Stimulated activated CD8-positive, alpha-beta memory T cell treated with anti-CD3 and anti-CD28 coated beads, Interleukin-4, amount 100 ng/mL, for 24 hours (primary cell): Measurements from ENCODE around the gene OR5H1.
"Not testable (repeated sequence)": the region's sequence is repeated elsewhere in the genome, so short reads cannot be mapped to it uniquely, and the experiment has no call there.

Experiments used
- DNase-seq: peaks from one replicate; pipeline ENCODE4 v3.0.0-alpha.2; 2020; ENCODE audit warnings: low read depth

The OR5H1 gene

GRCh38 chr3:98130421-98130820, at the start of gene OR5H1:
OR5H1 (plus strand) TSS chr3:98130721; CDS start chr3:98132698, 1,977 bp downstream.
- DNase-seq, result no peak

GRCh38 chr3:98086873-98087272, 43.6 kb upstream of the OR5H1 start, which contains the start of gene OR5AC2:
OR5AC2 (plus strand) TSS chr3:98087173; CDS start chr3:98087173, 0 bp downstream.
- DNase-seq, result no peak

GRCh38 chr3:98095882-98096281, 34.6 kb upstream of the OR5H1 start:
- DNase-seq, result no peak

- DNase-seq, result no peak
Observed at GRCh38 chr3:98099848-98100247, 30.7 kb upstream of the OR5H1 start.

GRCh38 chr3:98108162-98108561, 22.4 kb upstream of the OR5H1 start:
- no peak for DNase-seq

- DNase-seq, result no peak
Observed at GRCh38 chr3:98109807-98110549, 20.5 kb upstream of the OR5H1 start.

- no peak for DNase-seq
Observed at GRCh38 chr3:98110550-98110908, 20.0 kb upstream of the OR5H1 start.

GRCh38 chr3:98114264-98114663, 16.3 kb upstream of the OR5H1 start:
- DNase-seq, result no peak

- no peak for DNase-seq
Observed at GRCh38 chr3:98115717-98116116, 14.8 kb upstream of the OR5H1 start.

- DNase-seq, result no peak
Observed at GRCh38 chr3:98136631-98137030, 6.1 kb downstream of the OR5H1 start.

GRCh38 chr3:98137826-98138557, 7.5 kb downstream of the OR5H1 start:
- DNase-seq, result not testable (repeated sequence)

GRCh38 chr3:98140531-98140930, 10.0 kb downstream of the OR5H1 start:
- DNase-seq, result no peak

GRCh38 chr3:98147179-98147578, 16.7 kb downstream of the OR5H1 start, which contains the start of gene OR5H14:
OR5H14 (plus strand) TSS chr3:98147479; CDS start chr3:98149386, 1,907 bp downstream.
- no peak for DNase-seq

- DNase-seq, result no peak
Observed at GRCh38 chr3:98148751-98149150, 18.2 kb downstream of the OR5H1 start.

GRCh38 chr3:98149456-98149855, 18.9 kb downstream of the OR5H1 start:
- DNase-seq, result not testable (repeated sequence)

GRCh38 chr3:98151241-98151640, 20.7 kb downstream of the OR5H1 start:
- no peak for DNase-seq

- no peak for DNase-seq
Observed at GRCh38 chr3:98166396-98166795, 35.9 kb downstream of the OR5H1 start, which contains the start of gene OR5H15. OR5H15 (plus strand) TSS chr3:98166696; CDS start chr3:98168700, 2,004 bp downstream.

GRCh38 chr3:98171071-98171470, 40.5 kb downstream of the OR5H1 start:
- DNase-seq, result no peak

GRCh38 chr3:98172621-98173020, 42.1 kb downstream of the OR5H1 start:
- DNase-seq, result no peak

- no peak for DNase-seq
Observed at GRCh38 chr3:98180319-98180890, 49.9 kb downstream of the OR5H1 start.

- no peak for DNase-seq
Observed at GRCh38 chr3:98182196-98182595, 51.7 kb downstream of the OR5H1 start.

- DNase-seq, result no peak
Observed at GRCh38 chr3:98185180-98185579, 54.7 kb downstream of the OR5H1 start.
